Hematopoietic multipotent progenitor cell (in vitro differentiated cells): ENCODE measurements around the gene SIT1. TPM values are rescaled to one million over a fixed set of nuclear protein-coding genes. Genes with fewer than 3 reads are reported as not detected.
"Not testable (repeated sequence)": the region's sequence is repeated elsewhere in the genome, so short reads cannot be mapped to it uniquely, and the experiment has no call there.

Source experiments
- DNase-seq, 3 donors: peaks; one replicate each; pipeline ENCODE4 v3.0.0-alpha.2; 2011 to 2015; ENCODE audit warnings: low read depth in 2 of 3, low spot score in 2 of 3
- total RNA-seq: library from RNA; depleted of rRNA; stranded (reverse); fragments of >200 nt; gene quantifications from one replicate; pipeline ENCODE4 v1.2.3, GENCODE V29; 2012

Gene SIT1
- total RNA-seq, 1 donor: 0.54 TPM

- DNase-seq: no peak
Observed at GRCh38 chr9:35661756-35662350, 11.1 kb upstream of the SIT1 start.

GRCh38 chr9:35660966-35661415 is 10.3 kb upstream of the SIT1 start:
- DNase-seq: no peak

DNA sequence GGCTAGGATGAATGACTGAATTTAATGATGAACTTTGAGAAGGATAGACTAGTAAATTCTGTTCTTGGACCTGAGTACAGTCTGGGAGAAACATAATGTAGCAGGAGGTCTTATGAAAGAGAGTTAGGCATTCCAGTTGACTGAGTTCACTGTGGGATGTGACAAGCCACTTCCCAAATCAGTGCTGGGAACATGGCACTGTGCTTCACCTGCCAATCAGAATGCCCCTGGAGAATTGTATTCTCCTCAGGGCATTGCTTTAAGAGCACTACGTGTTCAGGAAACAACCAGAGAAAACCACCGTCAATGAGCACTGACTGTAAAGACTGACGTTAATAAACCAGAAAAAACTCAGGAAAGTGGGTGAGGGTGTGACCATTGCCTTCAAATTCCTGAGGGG is 8.6 kb upstream of the SIT1 start:
- DNase-seq: no peak

DNA sequence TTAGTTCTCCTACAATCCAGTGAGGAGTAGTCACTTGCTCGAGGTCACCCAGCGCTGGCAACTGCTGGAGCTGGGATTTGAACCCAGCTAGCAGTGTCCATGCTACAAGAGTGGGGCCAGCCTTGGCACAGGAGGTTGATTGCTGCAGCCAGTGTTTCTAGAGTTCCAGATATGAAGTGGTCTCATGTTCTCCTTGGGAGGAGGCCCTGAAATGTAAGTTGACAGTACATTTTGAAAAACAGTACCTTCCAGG is 8.2 kb upstream of the SIT1 start:
- no peak for DNase-seq

GRCh38 chr9:35658137-35658967 is 7.6 kb upstream of the SIT1 start, which contains the start of gene CCDC107:
CCDC107 (plus strand) TSS chr9:35658292; CDS start chr9:35658380, 88 bp downstream.
- DNase-seq: peak; percentile 84 to 89 (median 87)

- peak; percentile 90 to 96 (median 92) for DNase-seq
Observed at GRCh38 chr9:35657546-35658136, 6.9 kb upstream of the SIT1 start, which contains the start of gene RMRP. RMRP (minus strand) TSS chr9:35658019.

- DNase-seq: no peak
Observed at GRCh38 chr9:35656831-35657545, 6.3 kb upstream of the SIT1 start.

GRCh38 chr9:35656348-35656747 is 5.6 kb upstream of the SIT1 start:
- DNase-seq: no peak

- no peak for DNase-seq
Observed at GRCh38 chr9:35653611-35654010, 2.9 kb upstream of the SIT1 start.

GRCh38 chr9:35652829-35653209 is 2.1 kb upstream of the SIT1 start:
- no peak for DNase-seq

DNA sequence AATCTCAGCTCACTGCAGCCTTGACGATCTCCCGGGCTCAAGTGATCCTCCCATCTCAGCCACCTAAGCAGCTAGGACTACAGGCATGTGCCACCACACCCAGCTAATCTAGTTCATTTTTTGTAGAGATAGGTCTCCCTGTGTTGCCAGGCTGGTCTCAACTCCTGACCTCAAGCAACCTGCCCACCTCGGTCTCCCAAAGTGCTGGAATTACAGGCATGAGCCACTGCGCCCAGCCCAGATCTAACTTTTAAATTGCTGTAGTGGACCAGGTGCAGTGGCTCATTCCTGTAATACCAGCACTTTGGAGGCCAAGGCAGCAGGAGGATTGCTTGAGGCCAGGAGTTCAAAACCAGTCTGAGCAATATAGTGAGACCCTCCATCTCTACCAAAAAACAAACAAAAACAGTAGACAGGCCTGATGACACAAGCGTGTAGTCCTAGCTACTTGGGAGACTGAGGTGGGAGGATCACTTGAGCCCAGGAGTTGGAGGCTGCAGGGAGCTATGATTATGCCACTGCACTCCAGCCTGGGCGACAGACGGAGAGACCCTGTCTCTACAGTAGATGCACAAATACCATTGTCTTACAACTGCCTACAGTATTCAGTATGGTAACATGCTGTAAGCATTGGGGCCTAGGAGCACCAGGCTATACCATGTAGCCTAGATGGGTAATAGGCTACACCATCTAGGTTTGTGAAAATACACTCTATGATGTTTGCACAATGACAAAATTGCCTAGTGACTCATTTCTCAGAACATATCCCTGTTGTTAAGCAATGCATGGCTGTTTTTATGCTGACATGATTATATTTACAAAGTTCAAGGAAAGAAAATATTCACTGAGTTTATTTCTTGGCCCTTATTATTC is 1.5 kb upstream of the SIT1 start:
- DNase-seq: no peak

GRCh38 chr9:35649431-35650340 is 1.0 kb downstream of the SIT1 start:
- no peak for DNase-seq

GRCh38 chr9:35646533-35647265 is 4.0 kb downstream of the SIT1 start:
- DNase-seq: peak; percentile 89 to 94 (median 90)

DNA sequence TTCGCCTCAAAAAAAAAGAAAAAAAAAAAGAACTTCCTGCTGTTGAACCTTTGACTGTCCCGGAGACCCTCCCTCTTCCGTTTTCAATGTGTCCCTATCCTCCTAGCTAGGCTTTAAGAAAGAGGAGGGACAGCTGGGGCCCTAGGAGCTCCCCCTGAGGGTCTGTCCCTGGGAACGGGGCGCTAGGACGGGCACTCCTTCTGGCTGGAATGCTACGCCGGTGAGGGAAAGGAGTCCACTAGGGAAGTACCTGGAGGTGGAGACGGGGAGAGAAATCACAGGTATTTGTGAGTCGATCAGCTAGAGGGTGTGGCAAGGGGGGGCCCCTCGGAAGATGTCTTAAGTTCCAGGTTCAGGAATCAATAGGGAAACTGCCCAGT is 4.6 kb downstream of the SIT1 start:
- DNase-seq: peak in 1 of 3 donors; percentile 40

DNA sequence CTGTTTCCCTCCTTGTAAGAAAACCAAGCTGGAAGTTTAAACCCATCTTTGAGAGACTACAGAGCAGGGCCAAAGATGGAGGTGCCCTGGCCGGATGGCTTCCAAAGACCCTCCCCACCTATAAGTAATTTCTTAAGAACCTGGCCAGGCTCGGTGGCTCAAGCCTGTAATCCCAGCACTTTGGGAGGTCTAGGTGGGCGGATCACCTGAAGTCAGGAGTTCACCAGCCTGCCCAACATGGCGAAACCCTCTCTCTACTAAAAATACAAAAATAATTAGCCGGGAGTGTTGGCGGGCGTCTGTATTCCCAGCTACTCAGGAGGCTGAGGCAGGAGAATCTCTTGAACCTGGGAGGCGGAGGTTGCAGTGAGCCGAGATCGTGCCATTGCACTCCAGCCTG is 5.0 kb downstream of the SIT1 start:
- DNase-seq: not testable (repeated sequence)

DNA sequence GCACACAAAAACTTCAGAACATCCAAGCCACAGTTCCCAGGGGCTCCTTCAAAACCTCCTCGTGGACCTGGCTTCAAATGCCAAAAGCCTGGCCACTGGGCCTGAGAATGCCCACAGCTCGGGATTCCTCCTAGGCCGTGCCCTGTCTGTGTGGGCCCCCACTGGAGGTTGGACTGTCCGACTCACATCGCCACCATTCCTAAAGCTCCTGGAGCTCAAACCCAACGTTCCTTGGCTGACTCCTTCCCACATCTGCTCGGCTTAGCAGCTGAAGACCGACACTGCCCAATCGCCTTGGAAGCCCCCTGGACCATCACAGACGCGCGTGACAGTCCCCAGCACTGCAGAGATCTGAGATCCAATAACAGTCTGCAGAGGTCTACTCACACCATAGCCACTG is 7.7 kb downstream of the SIT1 start:
- DNase-seq: no peak

DNA sequence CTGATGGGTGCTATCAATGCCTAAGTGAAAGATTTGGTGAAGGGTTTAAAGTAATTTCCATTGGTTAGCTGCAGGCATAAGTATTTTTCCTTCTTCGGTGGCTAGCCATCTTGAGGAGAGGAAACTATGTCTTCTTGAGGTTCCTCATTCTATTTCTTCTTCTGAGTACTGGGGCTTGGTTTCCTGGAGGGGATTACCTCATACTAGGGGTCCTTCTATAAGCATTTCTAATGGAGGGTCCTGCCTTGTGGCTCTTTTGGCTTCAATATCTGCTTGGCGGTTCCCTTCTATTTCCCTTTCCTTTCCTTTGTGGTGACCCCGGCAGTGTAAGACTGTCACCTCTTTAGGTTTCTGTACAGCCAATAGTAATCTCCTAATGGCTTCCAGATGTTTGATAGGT is 9.3 kb downstream of the SIT1 start:
- DNase-seq: not testable (repeated sequence)

- not testable (repeated sequence) for DNase-seq
Observed at GRCh38 chr9:35640431-35640830, 10.3 kb downstream of the SIT1 start.

DNA sequence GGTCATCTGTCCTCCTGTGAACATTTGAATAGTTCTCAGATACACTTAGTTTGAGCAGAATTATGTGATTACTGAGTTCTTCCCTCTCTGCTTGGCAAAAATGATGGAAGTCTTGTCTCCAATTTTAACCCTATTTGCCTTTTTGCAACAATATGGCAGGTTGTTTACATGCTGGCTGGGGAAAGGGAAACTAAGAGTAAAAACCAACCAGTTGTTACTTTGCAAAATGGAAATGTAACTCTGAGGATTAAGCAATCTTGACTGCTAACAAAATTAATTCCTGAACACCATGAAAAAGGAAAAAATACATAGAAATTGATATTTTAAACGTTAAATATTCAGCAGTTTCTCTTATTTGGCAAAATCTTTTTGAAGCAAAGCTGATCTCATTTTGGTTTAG is 11.1 kb downstream of the SIT1 start:
- no peak for DNase-seq
